Activated CD8-positive, alpha-beta T cell treated with anti-CD3 and anti-CD28 coated beads for 36 hours (primary cell): ENCODE measurements around the gene SRRM1. TPM values are rescaled to one million over a fixed set of nuclear protein-coding genes. Genes with fewer than 3 reads are reported as not detected.

ENCODE experiments used
- ATAC-seq: fragments of 200-7000 bp; cut with Tn5 transposase; one replicate; pipeline ENCODE4 v1.10.0; 2021; ENCODE audit warnings: mild to moderate bottlenecking, moderate library complexity
- CTCF ChIA-PET: fragments of 350-600 bp; sonication (Branson Sonifier 250); formaldehyde crosslinking; loops from one replicate; lab custom pipeline; 2021; ENCODE audit warnings: antibody characterized with exemption; lab: Charles Lee
- POLR2A ChIA-PET: fragments of 350-600 bp; sonication (Branson Sonifier 250); formaldehyde crosslinking; loops from one replicate; lab custom pipeline; 2021; ENCODE audit warnings: antibody characterized with exemption; lab: Charles Lee
- DNase-seq: peaks from one replicate; pipeline ENCODE4 v3.0.0-alpha.2; 2020
- H3K27ac Mint-ChIP-seq: one replicate; pipeline ENCODE4 v1.8.0; 2021; ENCODE audit warnings: mild to moderate bottlenecking, mixed read lengths
- H3K27me3 Mint-ChIP-seq: one replicate; pipeline ENCODE4 v1.8.0; 2021; ENCODE audit warnings: mixed read lengths
- H3K36me3 Mint-ChIP-seq: one replicate; pipeline ENCODE4 v1.8.0; 2021; ENCODE audit warnings: low read depth, mixed read lengths
- H3K4me1 Mint-ChIP-seq: one replicate; pipeline ENCODE4 v1.8.0; 2021; ENCODE audit warnings: low read depth, mixed read lengths
- H3K4me3 Mint-ChIP-seq: one replicate; pipeline ENCODE4 v1.8.0; 2021; ENCODE audit warnings: mild to moderate bottlenecking, moderate library complexity, mixed read lengths
- H3K9me3 Mint-ChIP-seq: one replicate; pipeline ENCODE4 v1.8.0; 2021; ENCODE audit warnings: mixed read lengths
- intact Hi-C: fragments of 100-400 bp; cut with micrococcal nuclease; formaldehyde crosslinking; loops from one replicate; pipeline ENCODE4 v1.10.0; 2022
- total RNA-seq, 2 experiments: library from RNA; stranded (reverse); gene quantifications; one replicate each; pipeline ENCODE4 v1.2.3, GENCODE V29; 2021
- TF ChIP-seq, protein P1 (sequence below): fragments of 200-600 bp; IDR thresholded peaks from one replicate; pipeline ENCODE4 v1.8.0; 2022; ENCODE audit warnings: antibody characterized with exemption, mild to moderate bottlenecking

The SRRM1 gene
- total RNA-seq, 2 experiments from 2014 or later, result 256 to 263 TPM

DNA sequence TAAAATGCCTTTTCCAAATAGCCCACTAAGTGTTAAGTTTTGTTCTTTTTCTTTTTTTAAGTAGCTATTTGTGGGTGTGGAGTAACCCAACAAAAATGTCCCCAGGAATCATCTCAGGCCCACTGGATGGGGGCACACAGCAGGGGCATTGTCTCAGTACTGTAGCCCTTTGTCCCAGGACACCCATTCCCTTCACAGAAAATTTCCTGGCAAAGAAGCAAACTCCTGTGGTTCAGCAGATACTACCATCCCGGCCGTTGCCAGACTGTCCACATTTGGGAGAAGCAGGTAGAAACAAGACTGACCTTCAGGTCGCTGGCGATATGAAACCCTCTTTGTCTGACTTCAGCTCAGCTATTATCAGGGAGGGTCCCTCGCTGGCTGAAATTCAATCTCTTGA, 23.7 kb upstream of the SRRM1 start:
- Mint-ChIP-seq H3K4me1 (no peaks in the 10 kb centered on the region), H3K27me3 (peaks cover 15% of the 10 kb centered on the region), H3K4me3 (no peak overlapping the region), H3K36me3 (no peaks in the 10 kb centered on the region), H3K27ac (no peak overlapping the region), H3K9me3 (no peaks in the 10 kb centered on the region)
- CTCF ChIA-PET, result no interaction called here
- intact Hi-C loops, result no loop called here
- POLR2A ChIA-PET, result interaction anchor here (1.4 kb wide), 1 partner anchor 10 kb away, joined by 4 read pairs; no protein-coding TSS in a partner anchor
- no peak for ATAC-seq
- DNase-seq, result no peak
- TF ChIP-seq, protein P1, sequence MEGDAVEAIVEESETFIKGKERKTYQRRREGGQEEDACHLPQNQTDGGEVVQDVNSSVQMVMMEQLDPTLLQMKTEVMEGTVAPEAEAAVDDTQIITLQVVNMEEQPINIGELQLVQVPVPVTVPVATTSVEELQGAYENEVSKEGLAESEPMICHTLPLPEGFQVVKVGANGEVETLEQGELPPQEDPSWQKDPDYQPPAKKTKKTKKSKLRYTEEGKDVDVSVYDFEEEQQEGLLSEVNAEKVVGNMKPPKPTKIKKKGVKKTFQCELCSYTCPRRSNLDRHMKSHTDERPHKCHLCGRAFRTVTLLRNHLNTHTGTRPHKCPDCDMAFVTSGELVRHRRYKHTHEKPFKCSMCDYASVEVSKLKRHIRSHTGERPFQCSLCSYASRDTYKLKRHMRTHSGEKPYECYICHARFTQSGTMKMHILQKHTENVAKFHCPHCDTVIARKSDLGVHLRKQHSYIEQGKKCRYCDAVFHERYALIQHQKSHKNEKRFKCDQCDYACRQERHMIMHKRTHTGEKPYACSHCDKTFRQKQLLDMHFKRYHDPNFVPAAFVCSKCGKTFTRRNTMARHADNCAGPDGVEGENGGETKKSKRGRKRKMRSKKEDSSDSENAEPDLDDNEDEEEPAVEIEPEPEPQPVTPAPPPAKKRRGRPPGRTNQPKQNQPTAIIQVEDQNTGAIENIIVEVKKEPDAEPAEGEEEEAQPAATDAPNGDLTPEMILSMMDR, result no peak

DNA sequence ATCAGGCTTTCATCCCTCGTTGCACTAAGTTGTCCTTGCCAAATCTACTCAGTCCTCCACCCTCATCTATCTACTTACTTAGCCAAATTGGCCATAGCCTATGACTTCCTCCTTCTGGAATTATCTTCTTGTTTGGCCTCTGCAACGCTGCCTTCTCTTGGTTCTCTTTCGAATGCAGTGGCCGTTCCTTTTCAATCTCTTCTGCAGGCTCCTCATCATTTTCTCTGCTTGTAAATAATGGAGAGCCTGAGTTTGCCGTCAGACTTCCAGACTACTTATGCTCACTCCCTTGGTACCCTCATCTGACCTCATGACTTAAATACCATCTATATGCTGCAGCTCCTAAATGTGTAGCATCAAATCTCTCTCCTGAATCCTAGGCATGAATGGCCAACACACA, 22.4 kb upstream of the SRRM1 start:
- peaks cover 18% of the 10 kb centered on the region for H3K27me3 Mint-ChIP-seq
- CTCF ChIA-PET, result no interaction called here

DNA sequence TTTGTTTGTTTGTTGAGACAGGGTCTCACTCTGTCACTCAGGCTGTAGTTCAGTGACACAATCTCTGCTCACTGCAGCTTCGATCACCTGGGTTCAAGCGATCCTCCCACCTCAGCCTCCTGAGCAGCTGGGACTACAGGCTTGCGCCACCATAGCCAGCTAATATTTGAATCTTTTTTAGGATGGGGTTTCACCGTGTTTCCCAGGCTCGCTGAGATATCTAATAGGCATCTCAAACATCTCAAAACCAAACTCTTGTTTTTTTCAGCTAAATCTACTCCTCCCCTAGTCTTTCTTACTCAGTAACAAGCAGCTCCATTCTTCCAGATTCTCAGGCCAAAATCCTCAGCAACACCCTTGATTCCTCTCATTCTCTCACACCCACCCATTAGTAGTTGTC, 22.0 kb upstream of the SRRM1 start:
- ChIA-PET CTCF (no interaction called here), POLR2A (interaction anchor here (1.2 kb wide), 1 partner anchor 9 kb away, joined by 5 read pairs; no protein-coding TSS in a partner anchor)
- H3K4me3 Mint-ChIP-seq, result no peak overlapping the region
- H3K9me3 Mint-ChIP-seq, result no peaks in the 10 kb centered on the region
- no peaks in the 10 kb centered on the region for H3K4me1 Mint-ChIP-seq
- DNase-seq, result no peak
- H3K27ac Mint-ChIP-seq, result no peak overlapping the region
- ATAC-seq, result no peak
- TF ChIP-seq, protein P1, result no peak
- intact Hi-C loops, result no loop called here
- H3K36me3 Mint-ChIP-seq, result no peaks in the 10 kb centered on the region
- H3K27me3 Mint-ChIP-seq, result peaks cover 15% of the 10 kb centered on the region

More for the DNA sequence above, 22.4 kb upstream of the SRRM1 start:
- no peak for ATAC-seq
- DNase-seq, result no peak
- Mint-ChIP-seq H3K4me3 (no peak overlapping the region), H3K4me1 (no peaks in the 10 kb centered on the region), H3K36me3 (no peaks in the 10 kb centered on the region), H3K27ac (no peak overlapping the region), H3K9me3 (no peaks in the 10 kb centered on the region)
- TF ChIP-seq, protein P1, result no peak
- intact Hi-C loops, result no loop called here
- POLR2A ChIA-PET, result interaction anchor here (1.2 kb wide), 1 partner anchor 10 kb away, joined by 5 read pairs; no protein-coding TSS in a partner anchor

DNA sequence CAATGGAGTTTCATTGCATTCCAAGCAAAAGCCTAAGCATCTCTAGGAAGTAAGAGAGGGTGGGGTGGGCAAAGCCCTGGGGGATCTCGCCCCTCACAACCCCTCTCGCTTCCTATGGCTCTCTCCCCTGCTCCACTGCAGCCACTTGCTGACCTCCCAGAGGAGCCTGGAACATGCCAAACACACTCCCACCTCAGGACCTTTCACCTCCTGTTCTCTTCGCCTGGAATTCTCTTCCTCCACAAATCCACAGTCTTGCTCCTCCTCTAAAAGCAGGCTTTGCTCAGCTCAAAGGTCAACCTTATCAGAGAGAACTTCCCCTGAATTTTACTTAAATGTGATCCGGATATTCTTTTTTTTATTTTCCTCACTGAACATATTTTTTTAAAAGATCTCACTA, 20.9 kb upstream of the SRRM1 start:
- no peak for ATAC-seq
- H3K36me3 Mint-ChIP-seq, result no peaks in the 10 kb centered on the region
- TF ChIP-seq, protein P1, result no peak
- H3K9me3 Mint-ChIP-seq, result no peaks in the 10 kb centered on the region
- peaks cover 9% of the 10 kb centered on the region for H3K27me3 Mint-ChIP-seq
- DNase-seq, result no peak
- H3K4me1 Mint-ChIP-seq, result no peaks in the 10 kb centered on the region
- intact Hi-C loops, result no loop called here
- CTCF ChIA-PET, result interaction anchor here (1.0 kb wide), 1 partner anchor 95 kb away, joined by 4 read pairs; no protein-coding TSS in a partner anchor
- no peak overlapping the region for H3K27ac Mint-ChIP-seq
- POLR2A ChIA-PET, result no interaction called here
- H3K4me3 Mint-ChIP-seq, result no peak overlapping the region

DNA sequence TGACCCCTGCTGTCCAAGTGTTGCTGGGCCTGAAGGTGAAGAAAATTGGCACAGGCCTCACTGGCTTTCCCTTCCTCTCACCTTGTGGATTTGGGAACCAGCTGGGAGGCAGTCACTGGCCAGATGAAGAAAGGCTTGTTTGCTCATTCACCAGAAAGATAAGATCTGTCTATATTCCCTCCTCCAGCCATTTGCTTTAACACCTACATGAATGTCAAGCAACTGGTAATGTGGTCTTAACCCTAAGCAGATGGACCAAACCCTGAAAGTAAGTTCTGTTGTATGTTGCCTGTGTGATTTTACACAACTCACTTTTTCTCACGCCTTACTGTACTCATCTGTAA, 10.3 kb upstream of the SRRM1 start:
- no peak overlapping the region for H3K4me3 Mint-ChIP-seq
- TF ChIP-seq, protein P1, result no peak
- ATAC-seq (no peak), DNase-seq (no peak)
- POLR2A ChIA-PET, result interaction anchor here (0.6 kb wide), 1 partner anchor 448 kb away, joined by 4 read pairs; no protein-coding TSS in a partner anchor
- no peaks in the 10 kb centered on the region for H3K9me3 Mint-ChIP-seq
- peaks cover 8% of the 10 kb centered on the region for H3K27me3 Mint-ChIP-seq
- CTCF ChIA-PET, result interaction anchor here (1.1 to 4.8 kb wide), 6 partner anchors 25 to 434 kb away, joined by 3 to 33 read pairs (median 10); partner anchors contain the start of gene NIPAL3
- H3K4me1 Mint-ChIP-seq, result peaks cover 2% of the 10 kb centered on the region
- H3K27ac Mint-ChIP-seq, result no peak overlapping the region
- no peaks in the 10 kb centered on the region for H3K36me3 Mint-ChIP-seq
- intact Hi-C loops, result loop anchor here (5.0 to 10.0 kb wide), 2 partner anchors 41 to 88 kb away; no protein-coding TSS in a partner anchor
